A549 (cell line): ENCODE measurements around the gene MYH14.

Experiments used
- CBX8 ChIP-seq: fragments of 200-600 bp; sonication (generic); IDR thresholded peaks from 2 replicates; pipeline ENCODE4 v1.6.1; 2016
- CEBPB ChIP-seq, 2 experiments: fragments of >200 bp in 1 of 2; sonication (Bioruptor Twin) in 1 of 2; formaldehyde crosslinking in 1 of 2; IDR thresholded peaks; 2 replicates each; pipeline ENCODE4 v1.6.1; 2012 to 2016
- CTCF ChIP-seq: fragments of >200 bp; sonication (Bioruptor Twin); formaldehyde crosslinking; IDR thresholded peaks from 3 replicates; pipeline ENCODE4 v1.5.1; 2016
- E2F6 ChIP-seq: IDR thresholded peaks from 2 replicates; pipeline ENCODE4 v1.6.1; 2012; ENCODE audit warnings: low read depth, borderline replicate concordance
- EP300 ChIP-seq, 2 experiments: fragments of >200 bp; sonication (Bioruptor Twin); formaldehyde crosslinking; IDR thresholded peaks; 2 replicates in 1 of 2; 3 replicates in 1 of 2; pipeline ENCODE4 v1.6.1; 2016 to 2017
- HDAC2 ChIP-seq: fragments of 200-600 bp; sonication (generic); IDR thresholded peaks from 2 replicates; pipeline ENCODE4 v1.6.1; 2016
- HOXA7 ChIP-seq: fragments of 250-450 bp; sonication (Bioruptor Pico); IDR thresholded peaks from 2 replicates; pipeline ENCODE4 v1.5.0; 2020; ENCODE audit warnings: mild to moderate bottlenecking, moderate library complexity
- MYC ChIP-seq: IDR thresholded peaks from 2 replicates; pipeline ENCODE4 v1.6.1; 2012; ENCODE audit warnings: mild to moderate bottlenecking, inconsistent platforms, low read length, improper control_type of control experiment, borderline replicate concordance
- NR3C1 ChIP-seq: fragments of >200 bp; sonication (Bioruptor Twin); formaldehyde crosslinking; IDR thresholded peaks from 3 replicates; pipeline ENCODE4 v1.6.1; 2017
- POLR2A ChIP-seq: IDR thresholded peaks from 2 replicates; pipeline ENCODE4 v1.6.1; 2012; ENCODE audit warnings: mild to moderate bottlenecking, low read length
- REST ChIP-seq: fragments of 200-600 bp; sonication (generic); IDR thresholded peaks from 2 replicates; pipeline ENCODE4 v1.6.1; 2016; ENCODE audit warnings: antibody characterized with exemption, mild to moderate bottlenecking, moderate library complexity
- ZNF302 ChIP-seq: fragments of 250-450 bp; sonication (Bioruptor Pico); IDR thresholded peaks from 2 replicates; pipeline ENCODE4 v1.9.0; 2021; ENCODE audit warnings: inconsistent platforms, mild to moderate bottlenecking, moderate library complexity
- ZSCAN20 ChIP-seq: fragments of 250-450 bp; sonication (Bioruptor Pico); IDR thresholded peaks from 2 replicates; pipeline ENCODE4 v1.8.0; 2022; ENCODE audit warnings: mild to moderate bottlenecking, moderate library complexity
- TF ChIP-seq, protein P1 (sequence below): IDR thresholded peaks from 2 replicates; pipeline ENCODE4 v1.6.1; 2012

DNA sequence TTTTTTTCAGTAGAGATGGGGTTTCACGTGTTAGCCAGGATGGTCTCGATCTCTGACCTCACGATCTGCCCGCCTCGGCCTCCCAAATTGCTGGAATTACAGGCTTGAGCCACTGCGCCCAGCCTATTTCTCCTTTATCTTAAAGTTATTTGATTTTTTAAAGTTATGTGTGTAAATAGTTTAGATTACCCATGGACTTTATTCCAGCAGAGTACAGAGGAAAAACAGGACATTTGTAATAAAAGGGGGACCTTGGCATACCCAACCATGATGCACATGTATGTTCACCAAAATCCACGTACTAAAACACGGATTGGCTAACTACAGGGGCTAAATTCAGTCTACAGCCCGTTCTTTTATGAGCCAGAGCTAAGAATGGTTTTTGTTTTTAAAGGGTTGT is 26.6 kb upstream of the MYH14 start:
- no peak for TF ChIP-seq REST
- TF ChIP-seq CTCF = no peak
- no peak for TF ChIP-seq CBX8
- TF ChIP-seq E2F6 = no peak
- TF ChIP-seq, protein P1, sequence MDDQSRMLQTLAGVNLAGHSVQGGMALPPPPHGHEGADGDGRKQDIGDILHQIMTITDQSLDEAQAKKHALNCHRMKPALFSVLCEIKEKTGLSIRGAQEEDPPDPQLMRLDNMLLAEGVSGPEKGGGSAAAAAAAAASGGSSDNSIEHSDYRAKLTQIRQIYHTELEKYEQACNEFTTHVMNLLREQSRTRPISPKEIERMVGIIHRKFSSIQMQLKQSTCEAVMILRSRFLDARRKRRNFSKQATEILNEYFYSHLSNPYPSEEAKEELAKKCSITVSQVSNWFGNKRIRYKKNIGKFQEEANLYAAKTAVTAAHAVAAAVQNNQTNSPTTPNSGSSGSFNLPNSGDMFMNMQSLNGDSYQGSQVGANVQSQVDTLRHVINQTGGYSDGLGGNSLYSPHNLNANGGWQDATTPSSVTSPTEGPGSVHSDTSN = no peak
- TF ChIP-seq NR3C1 = no peak
- no peak for TF ChIP-seq ZNF302 (CRISPR knock-in tag)
- TF ChIP-seq ZSCAN20 (CRISPR knock-in tag) = no peak
- TF ChIP-seq MYC = no peak
- TF ChIP-seq POLR2A = no peak
- TF ChIP-seq EP300 (IDR thresholded peaks at IDR 0.05) = no peak
- TF ChIP-seq HOXA7 (CRISPR knock-in tag) = no peak
- TF ChIP-seq HDAC2 = no peak
- no peak for TF ChIP-seq CEBPB (IDR thresholded peaks at IDR 0.05)
